HG02763 (cell line): ENCODE results near the gene ACP6.
A peak's percentile ranks its signal among the peaks of the same experiment; 100 is the strongest.
"Not testable (repeated sequence)": the region's sequence is repeated elsewhere in the genome, so short reads cannot be mapped to it uniquely, and the experiment has no call there.

Experiments
- ATAC-seq: cut with Tn5 transposase; IDR thresholded peaks from one replicate; pipeline ENCODE4 v1.9.1; 2021; ENCODE audit warnings: mild to moderate bottlenecking, moderate library complexity; ENCODE audit not compliant: unreplicated experiment

ACP6 gene

DNA sequence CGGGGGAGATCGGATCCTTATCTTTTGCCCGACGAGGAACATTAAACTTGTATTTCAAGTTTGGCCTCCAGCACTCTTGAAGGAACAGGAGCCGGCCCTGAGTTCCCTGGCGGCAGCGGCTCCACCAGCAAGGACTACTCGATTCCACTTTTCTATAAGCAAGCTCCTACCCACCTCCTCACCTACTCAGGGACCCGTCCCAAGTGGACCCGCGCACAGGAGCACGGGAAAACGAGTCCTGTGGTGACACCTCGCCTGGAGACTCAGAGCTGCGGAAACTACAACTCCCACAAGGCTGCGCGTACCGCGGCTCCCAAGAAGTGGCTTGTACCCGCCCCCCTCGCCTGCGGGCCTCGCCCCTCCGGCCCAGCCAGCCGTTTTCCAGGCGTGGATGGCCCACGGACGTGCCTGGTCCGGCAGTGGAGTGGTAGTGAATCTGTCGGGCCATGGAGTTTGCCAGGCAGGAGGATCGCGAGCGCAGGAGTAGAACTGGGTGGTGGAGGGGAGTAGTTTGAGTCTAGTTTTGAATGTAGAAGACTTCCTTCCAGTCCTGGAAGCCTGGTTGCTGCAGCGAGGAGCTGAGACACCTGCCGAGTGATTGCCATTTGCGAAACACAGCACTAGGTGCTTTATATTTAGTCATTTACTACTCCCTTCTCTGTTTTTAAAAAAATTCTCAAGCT, at the start of gene ACP6:
Gene ACP6, minus strand, starts transcription at position 206 of the 683 bp plus-strand sequence. CDS start 476 bp downstream, outside the sequence.
- peak; percentile 98 for ATAC-seq

DNA sequence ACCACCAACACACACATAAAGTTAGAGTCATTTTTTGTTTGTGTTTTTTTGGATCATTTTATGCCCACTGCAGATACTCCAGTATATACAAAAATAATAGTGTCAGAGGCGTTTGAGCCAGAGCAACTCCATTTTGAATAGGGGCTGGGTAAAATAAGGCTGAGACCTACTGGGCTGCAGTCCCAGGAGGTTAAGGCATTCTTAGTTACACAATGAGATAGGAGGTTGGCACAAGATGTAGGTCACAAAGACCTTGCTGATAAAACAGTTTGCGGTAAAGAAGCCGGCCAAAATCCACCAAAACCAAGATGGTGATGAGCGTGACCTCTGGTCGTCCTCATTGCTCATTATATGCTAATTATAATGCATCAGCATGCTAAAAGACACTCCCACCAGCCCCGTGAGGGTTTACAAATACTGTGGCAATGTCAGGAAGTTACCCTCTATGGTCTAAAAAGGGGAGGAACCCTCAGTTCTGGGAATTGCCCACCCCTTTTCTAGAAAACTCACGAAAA, 49.4 kb upstream of the ACP6 start:
- no peak for ATAC-seq

DNA sequence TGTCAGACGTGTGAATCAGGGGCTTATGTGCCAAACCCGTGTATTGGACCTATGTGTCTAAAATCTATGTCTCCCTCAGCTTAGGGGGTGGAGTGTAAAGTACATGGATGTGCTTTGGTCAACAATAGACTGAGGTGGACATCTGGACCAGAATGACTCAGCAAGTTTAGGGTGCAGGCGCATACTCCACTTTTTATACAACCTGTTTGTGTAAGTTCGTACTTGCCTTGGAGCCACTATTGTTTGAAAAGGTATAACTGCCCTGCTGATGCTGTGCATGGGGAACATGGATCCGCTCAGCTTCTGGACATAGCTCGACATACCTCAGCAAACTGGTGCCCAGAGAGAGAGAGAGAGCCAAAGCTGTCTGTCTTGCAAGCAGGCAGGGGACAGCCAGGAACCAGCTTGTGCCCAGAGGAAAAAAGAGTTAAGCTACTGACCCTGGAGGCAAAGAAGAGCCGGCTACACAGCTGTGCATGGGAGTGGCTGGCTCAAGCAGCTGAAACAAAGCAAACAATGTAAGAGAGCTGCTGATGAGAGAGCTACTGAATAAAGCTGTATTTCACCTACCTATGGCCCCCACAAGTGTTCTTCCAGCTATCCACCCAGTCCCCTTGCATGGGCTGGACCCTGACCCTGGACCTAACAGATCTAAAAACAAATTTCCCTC, 48.8 kb upstream of the ACP6 start:
- no peak for ATAC-seq

DNA sequence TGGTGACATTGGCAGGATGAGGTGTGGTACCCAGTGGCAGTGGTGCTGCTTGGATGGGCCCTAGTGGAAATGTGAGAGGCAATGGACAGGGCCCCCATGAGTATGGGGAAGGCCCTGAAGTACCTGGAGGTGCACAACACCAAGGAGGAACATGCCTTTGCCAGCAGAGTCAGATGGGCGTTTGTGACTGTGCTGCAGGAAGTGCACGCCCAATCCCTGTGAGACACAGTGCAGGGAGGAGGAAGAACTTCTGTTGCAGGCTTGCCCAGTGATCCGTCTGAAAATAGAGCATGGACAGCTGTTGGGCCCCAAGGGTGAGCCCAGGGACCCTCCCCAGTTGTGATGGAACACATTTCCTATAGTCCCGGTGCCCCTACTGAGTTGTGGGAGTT, 47.4 kb upstream of the ACP6 start:
- ATAC-seq = no peak

DNA sequence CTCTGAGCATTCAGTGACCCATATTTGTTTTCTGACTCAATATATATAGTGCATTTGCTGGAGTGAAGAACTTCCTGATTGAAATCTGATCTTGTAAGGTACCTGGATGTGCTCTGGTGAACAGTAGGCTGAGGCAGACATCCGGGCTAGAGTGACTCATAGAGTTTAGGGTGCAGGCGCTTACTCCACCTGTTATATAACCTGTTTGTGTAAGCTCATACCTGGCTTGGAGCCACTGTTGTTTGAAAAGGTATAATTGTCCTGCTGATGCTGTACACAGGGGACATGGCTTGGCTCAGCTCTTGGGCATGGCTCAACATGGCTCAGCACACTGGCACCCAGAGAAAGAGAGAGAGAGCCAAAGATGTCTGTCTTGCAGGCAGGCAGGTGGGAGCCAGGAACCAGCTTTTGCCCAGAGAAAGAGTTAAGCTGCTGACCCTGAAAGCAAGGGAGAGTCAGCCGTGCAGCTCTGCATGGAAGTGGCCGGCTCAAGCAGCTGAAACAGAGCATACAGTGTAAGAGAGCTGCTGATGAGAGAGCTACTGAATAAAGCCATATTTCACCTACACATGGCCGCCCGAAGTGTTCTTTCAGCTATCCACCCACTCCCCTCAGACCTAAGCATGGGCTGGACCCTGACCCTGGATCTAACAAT, 46.9 kb upstream of the ACP6 start:
- no peak for ATAC-seq

DNA sequence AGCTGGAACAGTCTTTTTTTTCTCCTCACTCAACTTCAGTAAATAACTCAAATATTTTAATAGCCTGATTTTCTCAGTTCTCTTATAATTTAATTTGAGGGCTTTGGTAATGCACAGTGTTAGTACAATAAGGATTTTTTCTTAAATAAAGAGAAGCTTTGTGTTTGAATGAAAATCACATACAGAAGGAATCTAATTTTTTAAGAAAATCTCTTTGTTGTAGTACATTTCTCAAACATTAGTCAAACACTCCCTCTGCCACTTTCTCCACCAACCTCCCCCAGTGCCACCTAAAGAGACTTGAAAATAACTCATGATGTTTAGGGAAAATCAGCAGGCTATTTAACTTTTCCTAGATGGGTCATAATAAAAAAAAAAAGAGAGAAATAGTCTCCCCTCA, 42.3 kb upstream of the ACP6 start:
- ATAC-seq = no peak

DNA sequence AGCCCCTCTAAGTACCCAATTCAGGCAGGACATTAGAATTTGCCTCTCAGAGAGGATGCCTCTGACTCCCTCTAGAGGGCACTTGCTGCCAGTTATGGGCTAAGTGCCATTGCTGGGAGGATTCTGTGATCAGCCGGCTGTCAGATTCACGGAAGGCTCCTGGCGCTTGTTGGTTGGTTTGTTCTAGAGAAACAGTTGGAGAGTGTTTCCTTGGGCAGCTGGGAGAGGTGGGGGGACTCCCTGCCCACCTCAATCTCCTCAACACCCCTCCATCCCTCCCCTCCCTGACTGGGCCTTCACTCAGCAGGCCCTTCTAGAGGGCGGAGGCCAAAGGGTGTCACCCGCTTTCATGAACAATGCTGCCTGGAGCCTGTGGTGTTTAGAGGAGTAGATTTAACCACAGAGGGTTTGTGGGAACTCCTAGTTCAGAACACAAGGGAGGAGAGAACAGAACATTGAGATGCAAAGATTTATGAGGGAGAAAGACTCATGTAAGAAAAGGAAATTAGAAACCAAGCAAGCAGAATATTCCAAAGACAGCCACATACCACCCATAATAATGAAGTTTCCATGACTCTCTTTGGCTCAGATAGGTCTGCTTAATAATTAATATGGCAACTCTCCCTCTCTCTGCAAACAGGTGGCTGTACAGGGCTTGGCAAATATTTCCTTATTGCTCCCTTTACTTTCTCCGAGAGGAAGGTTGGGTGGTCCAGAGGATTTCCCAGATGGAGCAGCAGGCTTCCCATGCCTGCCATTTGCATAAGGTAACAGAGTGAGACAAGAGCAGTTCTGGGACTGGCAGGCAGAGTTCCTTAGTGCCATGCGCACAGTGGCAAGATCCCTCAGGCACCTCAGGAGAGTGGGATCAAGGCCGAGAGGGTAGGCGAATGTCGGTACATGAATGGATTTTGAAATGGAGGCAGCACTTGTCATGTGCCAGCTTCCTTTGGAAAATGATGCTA, 30.0 kb upstream of the ACP6 start:
- no peak for ATAC-seq

DNA sequence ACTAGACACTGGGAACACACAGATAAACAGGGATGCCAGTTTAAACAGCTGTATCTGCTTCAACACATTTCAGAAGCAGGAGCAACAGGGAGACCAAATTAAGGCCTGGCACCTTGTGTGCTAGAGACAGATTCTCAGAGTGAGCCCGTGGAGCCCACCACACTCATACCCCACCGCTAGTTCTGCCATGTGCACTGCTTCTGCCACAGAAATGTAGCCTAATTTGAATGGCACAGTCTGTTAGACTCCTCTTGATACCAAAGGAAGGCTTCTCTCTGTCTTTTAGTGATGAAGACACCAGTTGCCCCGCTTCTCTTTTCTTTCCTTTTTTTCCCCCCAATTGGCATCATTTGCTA, 29.3 kb upstream of the ACP6 start:
- ATAC-seq = no peak

DNA sequence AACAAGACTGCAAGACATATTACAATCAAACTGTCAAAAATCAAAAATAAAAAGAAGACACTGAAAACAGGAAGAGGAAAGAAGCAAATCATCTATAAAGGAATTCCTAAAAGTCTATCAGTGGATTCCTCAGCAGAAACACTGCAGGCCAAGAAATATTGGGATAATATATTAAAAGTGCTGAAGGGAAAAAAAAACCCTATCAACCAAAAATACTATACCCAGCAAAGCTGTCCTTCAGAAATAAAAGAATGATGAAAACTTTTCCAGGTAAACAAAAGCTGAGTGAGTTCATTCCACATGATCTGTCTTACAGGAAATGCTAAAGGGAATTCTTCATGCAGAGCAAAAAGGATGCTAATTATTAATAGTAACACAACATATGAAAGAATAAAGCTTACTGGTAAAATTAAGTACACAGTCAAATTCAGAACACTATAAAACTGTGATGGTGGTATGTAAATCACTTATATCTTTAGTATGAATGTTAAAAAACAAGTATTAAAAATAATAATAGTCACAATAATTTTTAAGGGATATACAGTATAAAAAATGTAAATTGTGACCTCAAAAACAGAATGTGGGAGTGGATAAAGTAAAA, 12.9 kb upstream of the ACP6 start:
- no peak for ATAC-seq

DNA sequence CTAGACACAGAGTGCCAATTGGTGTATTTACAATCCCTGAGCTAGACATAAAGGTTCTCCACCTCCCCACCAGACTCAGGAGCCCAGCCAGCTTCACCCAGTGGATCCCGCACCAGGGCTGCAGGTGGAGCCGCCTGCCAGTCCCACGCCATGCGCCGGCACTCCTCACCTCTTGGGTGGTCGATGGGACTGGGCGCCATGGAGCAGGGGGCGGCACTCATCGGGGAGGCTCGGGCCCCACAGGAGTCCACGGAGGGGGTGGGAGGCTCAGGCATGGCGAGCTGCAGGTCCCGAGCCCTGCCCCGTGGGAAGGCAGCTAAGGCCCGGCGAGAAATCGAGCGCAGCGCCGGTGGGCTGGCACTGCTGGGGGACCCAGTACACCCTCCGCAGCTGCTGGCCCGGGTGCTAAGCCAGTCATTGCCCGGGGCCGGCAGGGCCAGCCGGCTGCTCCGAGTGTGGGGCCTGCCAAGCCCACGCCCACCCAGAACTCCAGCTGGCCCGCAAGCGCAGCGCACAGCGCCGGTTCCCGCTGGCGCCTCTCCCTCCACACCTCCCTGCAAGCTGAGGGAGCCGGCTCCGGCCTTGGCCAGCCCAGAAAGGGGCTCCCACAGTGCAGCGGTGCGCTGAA, 10.4 kb upstream of the ACP6 start:
- ATAC-seq = not testable (repeated sequence)

DNA sequence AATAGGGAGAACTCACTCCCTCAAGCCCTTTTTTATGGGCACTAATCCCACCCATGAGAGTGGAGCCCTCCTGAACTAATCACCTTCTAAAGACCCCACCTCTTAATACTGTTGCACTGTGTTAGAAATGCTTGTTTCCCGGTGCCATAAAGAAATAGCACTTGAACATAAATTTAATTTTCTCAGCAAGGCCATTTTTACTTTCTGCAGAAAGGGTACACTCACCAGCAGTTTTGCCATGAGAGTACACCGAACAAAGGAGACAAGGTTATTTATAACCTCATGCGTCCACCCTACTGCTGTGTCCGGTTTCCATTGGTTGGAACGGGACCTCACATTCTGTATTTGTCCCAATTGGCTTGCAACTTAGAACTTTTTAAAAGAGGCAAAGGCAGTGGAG, 7.4 kb upstream of the ACP6 start:
- ATAC-seq = not testable (repeated sequence)

DNA sequence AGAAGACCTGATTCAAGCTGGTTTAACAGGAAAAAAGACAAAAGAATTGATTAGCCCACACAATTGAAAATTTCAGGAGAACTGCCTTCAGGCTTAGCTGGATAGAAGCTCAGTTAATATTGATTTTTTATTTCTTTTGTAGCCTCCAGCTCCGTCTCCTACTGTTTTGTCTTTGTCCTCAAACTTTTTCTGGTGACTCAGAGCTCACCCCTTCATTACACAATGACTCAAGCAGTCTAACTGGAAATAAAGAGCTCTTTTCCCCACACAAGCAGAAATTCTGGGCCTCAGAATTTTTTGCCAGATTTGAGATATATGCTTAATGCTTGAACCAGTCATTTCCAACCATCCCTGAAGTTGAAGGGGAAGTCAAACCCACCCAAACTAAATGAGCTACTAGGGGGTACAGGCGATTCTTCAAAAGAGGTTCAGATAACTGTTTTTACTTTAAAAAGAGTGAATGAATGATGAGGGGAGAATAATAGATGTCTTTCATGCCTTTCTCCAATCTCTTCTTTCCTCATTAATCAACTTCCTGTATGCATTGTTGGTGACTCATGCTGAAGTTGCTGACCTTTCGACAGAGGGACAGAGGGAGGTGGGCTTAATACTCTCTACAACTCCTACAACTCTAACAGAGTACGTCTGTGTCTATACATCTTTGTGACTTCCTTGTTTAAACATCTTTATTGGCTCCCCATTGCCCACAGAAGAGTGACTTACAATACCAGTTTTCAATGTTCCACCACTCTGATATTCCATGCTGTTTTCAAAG, 6.2 kb upstream of the ACP6 start:
- ATAC-seq = no peak

DNA sequence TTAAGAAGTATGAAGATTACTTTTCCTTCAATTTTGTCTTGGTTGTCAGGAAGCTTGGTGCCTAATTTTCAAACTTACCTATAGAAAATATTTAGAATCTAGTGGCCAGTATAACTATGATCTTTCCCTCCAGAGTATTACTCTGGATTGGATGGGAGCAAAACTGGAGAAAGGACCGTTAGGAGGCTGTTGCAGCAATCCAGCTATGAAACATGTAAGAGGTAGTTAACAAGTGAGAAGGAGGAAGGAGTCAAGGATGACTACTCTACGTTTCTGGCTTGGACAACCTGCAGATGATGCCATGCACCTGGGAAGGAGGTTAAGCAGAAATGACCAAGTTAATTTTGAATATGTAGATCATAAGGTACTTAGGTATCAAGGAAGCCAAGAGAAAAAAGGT, 3.5 kb upstream of the ACP6 start:
- no peak for ATAC-seq

DNA sequence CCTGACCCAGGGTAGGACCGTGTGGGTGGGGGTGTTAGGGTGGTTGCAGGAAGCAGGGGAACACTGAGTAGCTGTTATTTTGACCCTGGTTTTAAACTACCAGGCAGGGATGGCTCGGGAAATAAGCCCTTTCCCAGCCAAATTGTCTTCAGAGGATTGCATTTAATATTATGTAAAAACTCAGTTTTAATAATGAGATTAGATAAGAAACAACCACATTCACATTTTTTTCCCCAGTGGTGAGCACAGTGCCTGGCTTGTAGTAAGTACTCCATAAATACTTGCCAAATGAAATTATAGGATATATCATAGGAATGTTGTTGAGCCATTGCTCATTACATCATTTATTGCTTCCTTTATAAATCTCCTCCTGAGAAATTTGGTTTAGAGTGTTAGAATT, 3.1 kb upstream of the ACP6 start:
- no peak for ATAC-seq

DNA sequence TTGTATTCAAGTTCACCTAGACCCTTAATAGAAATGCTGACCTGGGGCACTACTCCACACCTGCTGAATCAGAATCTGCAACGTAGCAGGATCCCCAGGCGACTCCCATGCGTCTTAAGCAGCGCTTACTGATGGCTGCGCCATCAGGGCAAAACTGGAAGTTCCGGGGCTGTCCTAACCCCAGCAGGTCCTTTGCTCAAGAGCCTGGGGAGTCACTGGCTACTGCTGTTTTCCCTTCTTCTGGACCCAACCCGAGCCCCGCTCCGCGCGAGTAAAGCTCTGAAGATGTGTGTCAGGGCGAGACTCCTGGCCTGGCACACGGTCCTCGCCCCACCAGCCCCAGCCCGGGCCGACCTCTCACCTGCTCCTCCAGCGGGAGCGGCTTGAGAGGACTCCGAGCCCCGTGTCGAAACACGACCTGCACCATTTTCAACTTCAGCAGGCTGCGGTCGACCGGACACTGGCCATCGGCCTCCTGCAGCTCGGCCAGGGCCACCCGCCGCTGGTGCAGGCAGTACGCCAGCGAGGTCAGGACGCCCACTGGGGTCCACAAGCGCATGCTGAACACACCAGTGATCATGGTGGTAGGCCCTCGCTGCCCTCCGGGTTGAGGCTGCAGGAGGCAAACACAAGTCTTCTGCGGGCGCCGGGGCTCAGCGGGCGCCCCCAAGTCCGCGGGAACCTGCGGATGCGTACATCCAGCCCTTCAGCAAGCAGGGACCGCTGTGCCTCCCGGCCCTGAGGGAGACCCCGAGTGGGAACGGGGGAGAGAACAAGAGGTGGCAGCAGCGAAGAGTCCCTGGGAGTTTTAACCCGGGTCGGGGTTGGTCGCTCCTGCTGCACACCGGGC, 630 bp downstream of the ACP6 start:
- ATAC-seq = peak; percentile 32

DNA sequence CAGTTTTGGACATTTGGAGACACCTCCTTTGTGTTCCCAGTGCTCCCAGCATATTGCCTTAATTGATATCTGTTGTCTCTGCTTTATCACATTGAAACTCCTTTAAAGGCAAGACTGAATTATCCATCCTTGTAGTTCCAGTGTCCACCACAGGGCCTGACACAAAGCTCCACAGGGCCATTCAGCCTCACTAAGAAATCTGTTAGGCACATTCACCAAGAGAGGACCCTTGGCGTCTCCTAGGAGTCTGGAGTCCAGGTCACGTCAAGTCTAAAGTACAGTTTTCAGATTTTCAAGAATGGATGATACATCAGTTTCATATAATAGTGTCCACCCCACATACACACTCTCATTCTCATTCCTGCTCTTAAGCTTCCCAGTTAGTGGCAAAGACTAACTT, 4.8 kb downstream of the ACP6 start:
- ATAC-seq = no peak

DNA sequence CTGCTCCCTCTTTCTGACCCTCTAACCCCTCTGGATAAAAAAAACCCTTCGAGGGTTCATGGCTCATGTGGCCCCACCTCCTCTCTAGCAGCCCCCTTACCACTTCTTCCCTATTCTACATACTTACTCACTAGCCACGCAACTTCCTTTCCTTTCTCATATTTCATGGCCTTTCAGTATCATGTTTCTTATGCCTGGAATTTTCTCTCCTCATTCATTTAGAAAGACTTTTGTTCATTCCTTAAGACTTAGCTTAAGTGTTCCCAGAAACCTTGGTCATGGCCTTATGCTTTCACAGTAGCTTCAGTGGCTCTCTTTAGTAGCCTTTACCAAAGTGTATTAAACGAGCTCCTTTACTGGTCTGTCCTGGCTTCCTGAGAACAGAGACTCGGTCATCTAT, 6.1 kb downstream of the ACP6 start:
- ATAC-seq = no peak

DNA sequence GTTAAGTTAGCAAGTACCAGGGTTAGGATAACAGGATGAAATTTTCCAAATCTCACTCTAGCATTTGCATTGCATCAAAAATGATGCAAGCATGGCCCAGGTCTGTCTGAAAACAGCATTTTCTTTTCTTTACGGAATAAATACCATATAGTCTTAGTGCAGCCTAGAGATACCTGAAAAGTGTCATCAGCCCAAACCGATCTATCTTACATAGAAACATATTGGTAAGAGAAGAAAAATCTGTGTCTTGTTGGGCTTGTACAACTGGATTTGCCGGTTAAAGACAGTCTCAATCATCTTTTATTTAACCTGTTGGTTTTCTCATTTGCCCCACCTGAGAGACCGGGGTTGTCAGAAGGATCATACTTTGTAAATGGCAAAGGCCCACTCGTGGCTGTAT, 15.8 kb downstream of the ACP6 start:
- ATAC-seq = no peak
